PC-9 (cell line): ENCODE data around the gene SLC1A2. TPM values are rescaled to one million over a fixed set of nuclear protein-coding genes. Genes with fewer than 3 reads are reported as not detected.

Source experiments
- BruUV-seq: library from RNA; stranded (reverse); fragments of 400-500 nt; replicated peaks from 2 replicates; lab custom pipeline; 2021; lab: Mats Ljungman, UMichigan
- CTCF ChIA-PET: fragments of 300-600 bp; sonication (Branson Sonifier 250); formaldehyde crosslinking; loops from one replicate; lab custom pipeline; 2022; ENCODE audit warnings: antibody characterized with exemption; lab: Charles Lee
- POLR2A ChIA-PET: fragments of 300-600 bp; sonication (Branson Sonifier 250); formaldehyde crosslinking; loops from one replicate; lab custom pipeline; 2022; ENCODE audit warnings: antibody characterized with exemption; ENCODE audit not compliant: unreplicated experiment; lab: Charles Lee
- DNase-seq, 2 experiments: peaks; one replicate each; pipeline versions ENCODE4 v3.0.0 to v3.0.0-alpha.2; 2015 to 2022; ENCODE audit warnings: mixed read lengths in 1 of 2
- H2AFZ ChIP-seq: fragments of 200-600 bp; sonication (generic); 2 replicates; pipeline ENCODE4 v1.8.1; 2017; ENCODE audit warnings: antibody characterized with exemption
- H3F3A ChIP-seq: fragments of 200-600 bp; sonication (generic); 2 replicates; pipeline ENCODE4 v1.8.1; 2017; ENCODE audit warnings: antibody characterized with exemption, mild to moderate bottlenecking, low read depth; ENCODE audit not compliant: insufficient read depth
- H3K27ac ChIP-seq: fragments of 200-600 bp; sonication (generic); 2 replicates; pipeline ENCODE4 v1.6.1; 2016; ENCODE audit warnings: mixed run types
- H3K27me3 ChIP-seq: fragments of 200-600 bp; sonication (generic); 2 replicates; pipeline ENCODE4 v1.6.1; 2016; ENCODE audit warnings: low read depth, mixed run types; ENCODE audit not compliant: insufficient read depth
- H3K36me3 ChIP-seq: fragments of 200-600 bp; sonication (generic); 2 replicates; pipeline ENCODE4 v1.6.1; 2016; ENCODE audit warnings: low read depth, mixed run types
- H3K4me1 ChIP-seq: fragments of 200-600 bp; sonication (generic); replicated peaks from 2 replicates; pipeline ENCODE4 v1.6.1; 2016; ENCODE audit warnings: mixed run types; ENCODE audit not compliant: insufficient read depth
- H3K4me2 ChIP-seq: fragments of 200-600 bp; sonication (generic); 2 replicates; pipeline ENCODE4 v1.6.1; 2017; ENCODE audit warnings: mixed run types
- H3K4me3 ChIP-seq: fragments of 200-600 bp; sonication (generic); 2 replicates; pipeline ENCODE4 v1.6.1; 2016; ENCODE audit warnings: mixed run types
- H3K79me2 ChIP-seq: fragments of 200-600 bp; sonication (generic); 2 replicates; pipeline ENCODE4 v1.6.1; 2017; ENCODE audit warnings: low read depth, mixed run types
- H3K9me2 ChIP-seq: fragments of 200-600 bp; sonication (generic); 2 replicates; pipeline ENCODE4 v1.8.1; 2017; ENCODE audit warnings: mild to moderate bottlenecking; ENCODE audit not compliant: insufficient read depth
- H3K9me3 ChIP-seq: fragments of 200-600 bp; sonication (generic); 2 replicates; pipeline ENCODE4 v1.8.1; 2016; ENCODE audit warnings: low read depth; ENCODE audit not compliant: insufficient read depth
- H4K20me1 ChIP-seq: fragments of 200-600 bp; sonication (generic); 2 replicates; pipeline ENCODE4 v1.8.1; 2017; ENCODE audit not compliant: insufficient read depth
- CTCF ChIP-seq: fragments of 200-600 bp; sonication (generic); conservative IDR thresholded peaks from 2 replicates; pipeline ENCODE4 v1.6.1; 2017; ENCODE audit warnings: mixed run types, antibody characterized with exemption, mild to moderate bottlenecking, moderate library complexity
- EZH2 ChIP-seq: fragments of 200-600 bp; sonication (generic); IDR thresholded peaks from 2 replicates; pipeline ENCODE4 v1.8.0; 2017; ENCODE audit warnings: antibody characterized with exemption, low read depth
- intact Hi-C: fragments of 100-400 bp; cut with micrococcal nuclease; formaldehyde crosslinking; loops from one replicate; pipeline ENCODE4 v1.10.0; 2022; ENCODE audit not compliant: unreplicated experiment
- total RNA-seq: library from RNA; stranded (reverse); gene quantifications from 2 replicates; pipeline ENCODE4 v1.2.3, GENCODE V29; 2021

SLC1A2 gene
- total RNA-seq, 1 experiment from 2014 or later = 0.09 TPM

- POLR2A ChIA-PET = interaction anchor here (0.6 kb wide), 1 partner anchor 1409 kb away, joined by 5 read pairs; no protein-coding TSS in a partner anchor
- Histone ChIP-seq H3K4me1 (0 out of 2 replicates have a peak, but pooled peaks cover 9% of the 10 kb centered on the region), H3K27me3 (no peaks in the 10 kb centered on the region), H3K36me3 (no peaks in the 10 kb centered on the region), H3K9me2 (no peaks in the 10 kb centered on the region), H3F3A (peaks cover 3% of the 10 kb centered on the region), H3K9me3 (no peaks in the 10 kb centered on the region), H3K79me2 (no peaks in the 10 kb centered on the region), H4K20me1 (no peaks in the 10 kb centered on the region), H3K4me2 (no peak overlapping the region), H2AFZ (no peak overlapping the region), H3K4me3 (no peak overlapping the region), H3K27ac (no peak overlapping the region)
- CTCF ChIA-PET = no interaction called here
- no TSS peak for BruUV-seq
- TF ChIP-seq EZH2 (no peak), CTCF (no peak)
- intact Hi-C loops = no loop called here
- no peak for DNase-seq
These were observed 71.4 kb downstream of the SLC1A2 start for GRCh38 chr11:35347921-35348331.

GRCh38 chr11:35347173-35347878 lies 72.0 kb downstream of the SLC1A2 start:
- H3K4me3 ChIP-seq = no peak overlapping the region
- H3K79me2 ChIP-seq = no peaks in the 10 kb centered on the region
- no peak overlapping the region for H2AFZ ChIP-seq
- no peaks in the 10 kb centered on the region for H3K36me3 ChIP-seq
- no TSS peak for BruUV-seq
- intact Hi-C loops = no loop called here
- peaks cover 2% of the 10 kb centered on the region for H3F3A ChIP-seq
- no peaks in the 10 kb centered on the region for H3K9me2 ChIP-seq
- no peak overlapping the region for H3K27ac ChIP-seq
- no peak overlapping the region for H3K4me2 ChIP-seq
- H3K27me3 ChIP-seq = no peaks in the 10 kb centered on the region
- no peaks in the 10 kb centered on the region for H3K9me3 ChIP-seq
- H4K20me1 ChIP-seq = no peaks in the 10 kb centered on the region
- no peak for TF ChIP-seq CTCF
- TF ChIP-seq EZH2 = no peak
- CTCF ChIA-PET = no interaction called here
- DNase-seq = no peak
- 0 out of 2 replicates have a peak, but pooled peaks cover 8% of the 10 kb centered on the region for H3K4me1 ChIP-seq
- POLR2A ChIA-PET = interaction anchor here (0.6 kb wide), 1 partner anchor 1410 kb away, joined by 5 read pairs; no protein-coding TSS in a partner anchor

- H3F3A ChIP-seq = no peaks in the 10 kb centered on the region; the same call in 1 of the 2 replicates
- CTCF ChIA-PET = no interaction called here
- DNase-seq = no peak
- no peak overlapping the region for H3K4me3 ChIP-seq
- H3K36me3 ChIP-seq = no peaks in the 10 kb centered on the region
- no TSS peak for BruUV-seq
- intact Hi-C loops = no loop called here
- no peaks in the 10 kb centered on the region for H4K20me1 ChIP-seq
- no peaks in the 10 kb centered on the region for H3K9me2 ChIP-seq
- no peaks in the 10 kb centered on the region for H3K9me3 ChIP-seq
- H3K27me3 ChIP-seq = no peaks in the 10 kb centered on the region
- no peak overlapping the region for H2AFZ ChIP-seq
- no peak overlapping the region for H3K27ac ChIP-seq
- 0 out of 2 replicates have a peak, but pooled peaks cover under 1% of the 10 kb centered on the region for H3K4me1 ChIP-seq
- POLR2A ChIA-PET = no interaction called here
- no peaks in the 10 kb centered on the region for H3K79me2 ChIP-seq
- no peak overlapping the region for H3K4me2 ChIP-seq
- no peak for TF ChIP-seq EZH2
- TF ChIP-seq CTCF = no peak
These were observed 72.7 kb downstream of the SLC1A2 start for GRCh38 chr11:35346472-35347156.
